GM21825 (cell line): ENCODE results near the gene MYEF2.
A peak's percentile ranks its signal among the peaks of the same experiment; 100 is the strongest.

Source experiments
- ATAC-seq: cut with Tn5 transposase; IDR thresholded peaks from one replicate; pipeline ENCODE4 v1.9.1; 2021; ENCODE audit warnings: mild to moderate bottlenecking, moderate library complexity; ENCODE audit not compliant: unreplicated experiment

MYEF2 gene, protein sequence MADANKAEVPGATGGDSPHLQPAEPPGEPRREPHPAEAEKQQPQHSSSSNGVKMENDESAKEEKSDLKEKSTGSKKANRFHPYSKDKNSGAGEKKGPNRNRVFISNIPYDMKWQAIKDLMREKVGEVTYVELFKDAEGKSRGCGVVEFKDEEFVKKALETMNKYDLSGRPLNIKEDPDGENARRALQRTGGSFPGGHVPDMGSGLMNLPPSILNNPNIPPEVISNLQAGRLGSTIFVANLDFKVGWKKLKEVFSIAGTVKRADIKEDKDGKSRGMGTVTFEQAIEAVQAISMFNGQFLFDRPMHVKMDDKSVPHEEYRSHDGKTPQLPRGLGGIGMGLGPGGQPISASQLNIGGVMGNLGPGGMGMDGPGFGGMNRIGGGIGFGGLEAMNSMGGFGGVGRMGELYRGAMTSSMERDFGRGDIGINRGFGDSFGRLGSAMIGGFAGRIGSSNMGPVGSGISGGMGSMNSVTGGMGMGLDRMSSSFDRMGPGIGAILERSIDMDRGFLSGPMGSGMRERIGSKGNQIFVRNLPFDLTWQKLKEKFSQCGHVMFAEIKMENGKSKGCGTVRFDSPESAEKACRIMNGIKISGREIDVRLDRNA

DNA sequence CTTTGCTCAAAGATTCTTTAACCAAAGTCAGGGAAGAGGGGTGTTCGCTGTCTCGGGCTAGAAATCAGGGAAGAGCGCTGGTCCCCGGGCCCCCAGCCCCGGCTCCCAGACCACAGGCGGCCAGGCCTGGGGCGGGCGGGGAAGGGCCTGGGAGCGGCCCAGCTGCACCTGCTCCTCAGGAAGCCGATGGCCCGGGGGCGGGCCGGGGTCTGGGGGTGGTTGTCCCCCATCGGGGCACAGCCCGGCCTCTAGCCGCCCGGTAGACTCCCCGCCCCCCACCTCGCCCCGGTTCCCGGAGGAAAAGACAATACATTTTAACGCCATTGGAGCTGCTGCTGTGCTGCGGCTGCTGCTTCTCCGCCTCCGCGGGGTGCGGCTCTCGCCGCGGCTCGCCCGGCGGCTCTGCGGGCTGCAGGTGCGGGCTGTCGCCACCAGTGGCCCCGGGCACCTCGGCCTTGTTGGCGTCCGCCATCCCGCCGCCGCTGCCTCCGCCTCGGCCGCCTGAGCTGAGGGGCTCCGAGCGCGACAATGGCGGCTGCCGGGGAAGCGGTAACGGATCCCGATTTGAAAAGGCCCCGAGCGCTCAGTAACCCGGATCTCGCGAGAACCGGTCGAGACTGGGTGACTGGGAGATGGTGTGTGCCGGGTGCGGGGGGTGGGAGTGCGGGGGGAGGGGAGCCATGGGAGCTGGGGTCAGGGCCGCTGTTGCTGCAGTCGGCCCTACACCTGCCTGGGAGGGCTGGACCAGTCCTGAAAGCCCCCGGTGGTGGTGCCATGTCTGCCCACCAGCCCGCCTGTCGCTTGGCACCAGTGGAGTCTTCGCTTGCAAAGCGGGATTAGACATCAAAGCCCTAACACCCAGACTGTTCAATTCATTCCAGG, at the start of gene MYEF2:
Gene MYEF2 (minus strand): TSS at position 530 of the 882 bp plus-strand sequence. CDS start 58 bp downstream, at position 472.
- ATAC-seq, result peak; percentile 76

DNA sequence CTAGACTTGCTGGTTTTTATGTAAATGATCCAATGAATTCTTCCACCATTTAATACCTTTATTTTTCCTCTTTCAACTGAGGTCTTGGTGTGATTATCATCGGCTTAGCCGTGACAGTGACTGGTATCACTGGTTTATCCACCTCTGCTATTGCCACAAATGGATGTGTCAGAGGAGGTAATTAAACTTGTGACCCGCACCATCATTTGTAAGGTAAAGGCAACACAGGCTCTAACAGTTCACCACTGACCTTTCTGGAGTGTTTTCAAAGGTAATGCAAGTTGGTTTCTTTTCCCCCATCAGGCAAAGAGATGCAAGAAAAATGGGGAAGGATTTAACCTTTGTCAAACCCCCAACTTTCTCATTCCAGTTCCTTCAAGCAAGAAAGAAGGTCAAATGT, 47.7 kb upstream of the MYEF2 start:
- no peak for ATAC-seq

DNA sequence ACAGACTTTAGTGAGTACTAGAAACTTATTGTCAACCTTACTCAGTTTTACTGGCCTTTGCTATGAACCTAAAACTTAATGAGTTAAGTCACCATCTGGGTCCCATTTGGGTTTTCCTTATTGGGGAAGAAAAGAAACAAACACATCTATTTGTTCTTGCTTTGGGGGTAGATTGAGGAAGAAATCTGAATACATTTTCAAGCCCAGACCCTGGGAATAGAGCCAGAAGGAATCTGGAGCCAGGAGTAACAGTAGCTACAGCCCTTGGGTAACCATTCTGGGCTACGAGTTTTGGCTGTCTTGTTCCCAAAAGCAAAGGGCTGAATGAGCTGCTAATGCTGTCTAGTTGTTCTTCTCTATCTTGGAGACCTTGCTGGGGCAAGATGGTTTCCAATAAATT, 44.5 kb upstream of the MYEF2 start:
- ATAC-seq, result no peak

DNA sequence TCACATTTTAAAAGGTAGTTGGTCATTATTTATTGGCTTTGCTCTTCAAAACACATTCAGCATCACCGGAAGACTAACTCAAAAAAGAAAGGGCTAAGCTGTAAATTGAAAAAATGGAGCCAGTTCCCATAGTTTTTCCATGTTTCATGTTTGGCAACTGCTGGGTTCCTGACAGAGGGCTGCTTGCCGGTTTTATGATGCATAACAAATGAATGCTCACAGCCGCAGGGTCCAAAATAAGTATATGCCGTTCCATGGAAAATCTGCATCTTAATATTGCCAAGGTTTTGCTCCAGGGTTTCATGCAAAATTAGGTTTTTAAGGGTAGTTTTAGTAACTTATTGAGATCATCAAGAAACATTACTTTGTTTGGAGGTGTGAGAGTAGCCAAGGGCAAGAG, 43.8 kb upstream of the MYEF2 start:
- no peak for ATAC-seq

DNA sequence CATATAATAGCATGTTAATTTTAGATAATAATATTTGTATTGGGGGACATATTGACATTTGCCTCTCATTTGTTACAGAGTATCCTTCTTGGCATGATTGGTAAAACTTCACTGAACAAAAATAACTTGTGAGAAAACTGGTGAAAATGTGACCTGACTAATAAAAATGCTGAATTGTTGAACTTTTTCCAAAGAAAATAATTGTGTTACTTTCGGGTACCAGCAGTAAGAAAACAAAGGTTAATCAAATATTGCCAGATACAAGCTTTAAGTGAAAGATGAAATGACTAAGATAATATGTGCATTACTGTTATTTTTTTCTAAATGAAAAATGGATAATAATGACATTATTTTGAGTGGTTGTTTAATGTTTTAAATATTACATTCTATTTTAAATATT, 43.2 kb upstream of the MYEF2 start:
- ATAC-seq, result no peak

DNA sequence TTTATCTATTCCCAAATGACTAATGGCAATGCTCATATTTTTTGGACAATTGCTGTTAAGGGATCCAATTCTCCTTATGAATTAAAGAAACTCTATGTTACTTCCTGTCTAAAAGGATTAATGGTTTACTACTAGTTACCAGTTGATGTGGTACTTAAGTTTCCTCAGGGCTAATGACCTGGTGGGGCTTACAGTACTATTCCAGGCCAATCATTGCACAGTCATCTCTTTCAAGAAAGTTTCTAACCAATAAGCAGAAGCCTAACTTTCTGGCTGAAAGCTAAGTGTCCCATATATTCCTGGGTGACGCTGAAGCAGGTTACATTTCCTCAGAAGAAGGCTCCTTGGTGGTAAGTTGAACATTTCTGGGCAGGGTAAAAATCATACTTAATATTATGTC, 27.9 kb upstream of the MYEF2 start, which contains the start of gene SLC12A1:
Gene SLC12A1 (plus strand): TSS at position 322 of the 400 bp plus-strand sequence. CDS start 1,418 bp downstream, outside the sequence.
- ATAC-seq, result no peak

DNA sequence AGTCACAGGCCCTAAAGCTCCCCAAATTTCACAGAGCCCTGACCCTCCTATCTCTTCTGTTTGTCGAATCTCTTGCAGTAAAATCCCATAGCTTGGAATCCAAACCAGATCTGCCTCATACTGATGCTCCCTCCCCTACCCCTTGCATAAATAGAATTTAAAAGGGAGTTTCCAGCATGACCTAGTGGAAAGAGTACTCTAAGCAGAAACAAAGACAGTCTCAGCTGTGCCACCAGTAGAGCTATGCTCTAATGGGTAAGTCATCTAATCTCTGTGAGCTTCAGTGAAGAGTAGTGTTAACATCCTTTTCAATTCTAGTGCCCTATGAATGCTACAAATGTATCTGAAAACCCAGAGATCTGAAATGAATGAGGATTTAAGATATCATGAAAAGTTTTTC, 24.0 kb upstream of the MYEF2 start:
- ATAC-seq, result no peak

DNA sequence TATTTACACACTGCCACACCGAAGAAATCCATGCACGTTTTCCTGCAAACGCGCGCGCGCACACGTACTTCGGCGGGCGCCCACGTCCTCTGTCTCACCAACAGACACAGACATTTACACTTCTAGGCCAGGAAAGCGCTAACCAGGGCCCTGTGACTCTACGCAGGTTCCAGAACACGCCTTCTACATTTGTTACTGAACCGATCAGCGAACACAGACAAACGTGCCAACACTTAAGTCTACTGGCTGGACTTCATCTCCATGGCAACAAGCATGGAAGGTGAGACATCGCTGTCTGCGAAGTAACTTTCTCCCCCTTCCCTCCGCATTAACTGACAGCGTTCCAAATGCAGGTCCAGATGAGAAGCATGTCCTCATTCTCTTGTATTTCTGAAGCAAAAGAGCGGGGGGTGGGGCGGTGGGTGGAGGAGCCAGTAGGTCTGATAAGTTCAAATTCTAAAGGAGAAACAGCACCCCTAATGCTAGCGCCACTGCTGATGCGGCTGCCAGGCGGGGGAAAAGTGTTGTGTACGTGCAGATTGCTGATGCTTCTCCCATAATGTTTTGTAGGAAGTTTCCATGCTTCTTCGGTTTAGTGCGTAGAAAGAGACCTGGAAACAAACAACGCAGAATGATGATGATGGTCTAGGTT, 13.6 kb upstream of the MYEF2 start, which contains the start of gene CTXN2:
Gene CTXN2 (plus strand): TSS at position 92 of the 652 bp plus-strand sequence. CDS start 9,636 bp downstream, outside the sequence.
- no peak for ATAC-seq

DNA sequence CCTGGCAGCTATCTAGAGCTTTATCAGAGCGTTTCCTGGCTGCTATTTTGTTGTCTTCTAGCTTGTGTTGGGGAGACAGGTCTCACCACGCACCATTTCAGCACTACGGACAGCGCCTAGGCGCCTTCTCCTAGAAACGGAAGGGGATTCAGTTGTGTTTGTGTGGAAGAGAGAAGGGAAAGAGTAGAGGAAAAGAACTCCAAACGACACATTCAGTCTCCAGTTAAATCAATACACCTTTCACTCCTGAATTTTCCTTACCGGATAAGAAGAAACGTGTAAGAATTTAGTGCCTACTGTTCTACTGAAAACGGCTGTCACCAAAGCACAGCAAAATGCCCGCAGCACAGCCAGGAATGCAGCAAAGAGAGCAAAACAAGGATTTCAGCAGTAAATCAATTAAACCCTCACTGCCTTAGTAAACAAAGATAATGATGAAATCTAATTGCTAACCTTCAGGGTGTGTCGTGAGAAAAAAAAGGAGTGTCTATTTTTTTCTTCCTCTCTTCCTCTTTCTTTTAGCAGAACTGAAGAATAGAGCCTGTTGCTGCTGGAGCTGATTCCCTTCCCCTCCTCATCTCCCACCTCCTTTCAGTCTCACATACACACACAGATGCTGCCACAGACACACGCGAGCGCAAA, 13.0 kb upstream of the MYEF2 start:
- no peak for ATAC-seq

DNA sequence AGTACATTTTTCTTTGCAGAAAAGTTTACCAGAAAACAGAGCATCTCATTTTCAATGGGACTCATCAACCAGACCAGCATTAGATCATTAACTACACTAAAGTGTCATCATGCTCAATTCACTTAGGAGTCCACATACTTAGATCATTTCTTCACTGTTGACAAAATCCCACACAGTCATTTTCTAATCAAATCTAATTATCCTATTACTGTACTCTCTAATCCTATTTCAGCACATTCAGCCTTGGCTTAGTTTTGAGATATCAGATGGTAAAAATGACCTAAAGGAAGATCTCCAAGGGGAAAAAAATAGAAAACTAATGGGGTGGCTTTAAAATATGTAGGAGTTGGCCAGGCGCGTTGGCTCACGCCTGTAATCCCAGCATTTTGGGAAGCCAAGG, 8.2 kb upstream of the MYEF2 start:
- ATAC-seq, result no peak

DNA sequence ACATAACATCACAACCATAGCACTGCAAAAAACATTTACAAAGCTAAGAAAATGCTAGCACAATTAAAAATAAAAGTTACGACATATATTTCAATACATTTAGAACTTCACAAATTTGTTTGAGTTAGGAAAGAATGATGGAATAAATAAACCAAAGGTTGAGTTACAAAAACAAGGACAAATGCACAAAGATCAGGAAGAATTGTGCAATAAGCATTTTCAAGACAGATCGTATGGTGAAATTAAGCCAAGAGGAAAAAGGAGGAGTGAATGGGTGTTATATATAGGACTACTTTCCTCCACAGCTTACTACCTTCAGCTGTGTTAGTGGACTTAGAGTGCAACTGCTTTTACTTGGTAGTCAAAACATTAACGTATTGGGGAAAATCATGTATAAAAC, 7.4 kb upstream of the MYEF2 start:
- no peak for ATAC-seq

DNA sequence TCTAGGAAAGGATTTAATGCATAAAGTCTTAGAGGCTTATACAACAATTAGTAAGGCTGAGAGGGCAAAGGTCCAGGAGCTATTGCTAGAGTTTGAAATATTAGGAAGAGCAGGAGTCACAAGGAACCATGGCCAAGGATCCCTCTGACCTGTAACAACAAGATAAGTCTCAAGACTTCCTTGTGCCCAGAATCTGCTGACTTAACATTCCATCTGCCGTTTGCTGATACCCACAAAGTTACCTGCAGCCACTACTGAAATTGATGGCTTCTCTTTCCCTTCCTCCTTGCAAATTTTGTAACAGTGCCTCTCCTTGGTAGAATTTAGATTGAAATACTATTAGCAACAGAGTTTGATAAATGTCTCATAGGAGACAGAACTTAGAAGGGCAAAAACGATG, 4.7 kb upstream of the MYEF2 start:
- ATAC-seq, result no peak

DNA sequence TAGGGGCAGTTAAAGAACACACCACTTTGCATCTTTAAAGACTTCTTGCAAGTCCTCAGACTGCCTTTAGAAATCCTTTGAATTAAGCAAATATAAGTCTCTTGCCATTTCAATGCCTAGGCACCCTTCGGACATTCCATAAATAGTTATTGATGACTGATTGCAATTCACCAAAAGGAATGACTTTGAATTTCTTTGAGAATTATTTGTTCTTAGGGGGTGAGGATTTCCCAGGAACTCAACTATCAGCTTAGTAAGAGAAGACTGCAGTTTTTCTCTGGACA, 495 bp upstream of the MYEF2 start:
- no peak for ATAC-seq

DNA sequence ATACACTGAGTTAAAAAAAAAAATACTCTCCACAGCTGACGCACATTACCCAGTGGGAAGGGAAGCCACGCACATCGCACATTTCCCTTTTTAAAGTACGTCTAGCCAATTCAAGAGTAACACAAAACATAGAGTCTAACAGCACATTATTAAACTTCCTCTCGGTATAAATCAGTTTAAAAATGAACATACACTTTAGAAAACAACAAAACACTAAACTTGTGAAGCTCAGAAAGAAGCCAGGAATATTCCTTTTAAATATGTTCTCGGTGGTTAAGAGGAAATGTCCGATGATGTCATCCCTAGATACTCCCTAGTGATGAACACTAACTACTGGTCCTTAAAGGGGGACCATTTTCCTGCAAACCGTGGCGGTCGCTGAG, 721 bp downstream of the MYEF2 start:
- ATAC-seq, result peak; percentile 53

DNA sequence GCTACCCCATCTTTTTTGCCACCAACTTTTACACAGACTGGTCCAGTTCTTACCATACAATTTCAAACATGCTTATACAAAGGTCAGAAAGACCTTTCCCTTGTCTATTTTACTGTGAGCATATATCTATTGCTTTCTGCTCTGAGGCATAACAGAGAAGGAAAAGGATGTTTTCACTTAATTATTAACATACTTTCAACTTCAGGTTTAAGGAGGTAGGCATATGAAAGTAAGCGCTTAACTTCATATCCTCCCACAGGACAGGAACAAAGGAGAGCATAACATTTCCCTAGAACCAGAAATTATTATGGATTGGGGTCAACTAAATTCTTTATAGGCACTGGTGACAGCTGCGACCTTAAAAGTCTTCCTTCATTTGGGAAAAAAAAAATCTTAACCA, 1.1 kb downstream of the MYEF2 start:
- ATAC-seq, result peak; percentile 33

DNA sequence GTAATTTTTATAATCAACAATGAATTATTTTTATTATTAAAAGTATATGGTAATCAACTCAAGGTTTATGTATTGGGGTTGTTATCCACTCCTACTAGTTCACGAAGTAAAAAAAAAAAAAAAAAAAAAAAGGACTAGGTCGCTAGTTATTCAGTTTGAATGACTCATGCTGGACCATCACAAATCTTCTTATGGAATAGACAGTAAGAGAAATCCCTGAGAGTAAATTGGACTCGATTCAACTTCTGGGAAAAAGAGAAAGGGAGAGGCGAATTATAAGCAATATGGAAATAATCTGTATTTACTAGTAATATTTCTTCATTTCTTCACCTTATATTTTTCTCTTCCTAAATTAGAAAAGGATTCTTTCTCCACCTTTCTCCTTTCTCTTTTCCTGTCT, 2.0 kb downstream of the MYEF2 start:
- no peak for ATAC-seq

DNA sequence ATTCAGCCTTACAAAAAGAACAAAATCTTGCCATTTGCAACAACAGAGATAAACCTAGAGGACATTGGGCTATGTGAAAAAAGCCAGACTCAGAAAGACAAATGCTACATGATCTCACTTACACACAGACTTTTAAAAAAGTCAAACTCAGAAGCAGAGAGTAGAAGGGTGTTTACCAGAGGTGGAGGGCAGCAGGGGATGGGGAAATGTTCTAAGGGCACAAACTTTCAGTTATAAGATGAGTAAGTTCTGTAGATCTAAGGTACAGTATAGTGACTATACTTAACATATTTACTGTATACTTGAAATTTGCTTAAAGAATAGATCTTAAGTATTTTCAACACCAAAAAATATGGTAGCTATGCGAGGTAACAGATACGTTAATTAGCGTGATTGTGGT, 3.0 kb downstream of the MYEF2 start:
- no peak for ATAC-seq

DNA sequence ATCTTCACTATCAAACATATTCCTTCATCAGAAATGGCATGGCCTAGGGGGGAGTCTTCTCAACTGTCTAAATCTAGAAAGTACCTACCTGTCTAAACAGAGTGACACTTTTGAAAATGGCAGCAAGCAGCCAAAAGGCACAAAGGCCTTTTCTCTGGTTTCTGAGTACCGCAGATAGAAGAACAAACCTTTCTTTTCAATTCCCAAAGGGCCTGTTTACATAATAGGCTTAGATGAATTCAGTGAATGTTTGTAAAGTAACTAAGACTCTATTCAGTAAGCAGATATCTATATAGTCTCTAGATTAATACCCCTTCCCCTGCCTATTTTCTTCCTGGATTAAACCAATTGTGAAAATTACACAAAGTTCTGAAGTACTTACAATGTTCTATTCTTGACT, 7.1 kb downstream of the MYEF2 start:
- no peak for ATAC-seq

DNA sequence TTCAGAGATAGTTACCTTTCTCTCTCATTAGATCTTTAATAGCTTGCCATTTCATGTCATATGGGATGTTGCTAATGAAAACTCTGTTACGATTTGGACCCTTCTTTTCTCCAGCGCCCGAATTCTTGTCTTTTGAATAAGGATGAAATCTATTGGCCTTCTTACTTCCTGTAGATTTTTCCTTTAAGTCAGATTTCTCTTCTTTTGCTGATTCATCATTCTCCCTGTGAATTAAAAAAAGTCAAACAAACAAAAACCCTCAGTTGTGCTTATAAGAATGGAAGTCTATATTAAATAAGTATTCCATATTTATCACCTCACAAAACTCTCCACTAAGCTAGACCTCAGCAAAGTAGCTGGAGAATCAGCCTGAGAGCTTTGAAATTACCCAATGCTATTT, 9.5 kb downstream of the MYEF2 start:
- no peak for ATAC-seq

DNA sequence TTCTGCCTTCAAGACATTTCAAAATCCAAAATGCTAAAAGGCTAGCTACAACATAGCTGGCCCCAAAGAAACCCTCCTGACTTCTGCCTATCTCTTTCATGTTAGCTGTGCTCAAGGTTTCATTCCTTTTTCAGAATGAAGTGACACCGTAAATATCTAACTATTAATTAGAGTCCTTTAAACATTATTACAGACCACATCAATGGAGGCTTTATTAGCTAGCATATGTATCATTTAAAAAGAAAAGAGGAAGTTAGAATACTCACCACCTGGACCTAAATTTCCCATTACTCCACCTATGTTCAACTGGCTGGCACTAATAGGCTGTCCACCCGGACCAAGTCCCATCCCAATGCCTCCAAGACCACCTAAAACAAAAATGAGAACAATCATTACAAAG, 24.6 kb downstream of the MYEF2 start:
- no peak for ATAC-seq

DNA sequence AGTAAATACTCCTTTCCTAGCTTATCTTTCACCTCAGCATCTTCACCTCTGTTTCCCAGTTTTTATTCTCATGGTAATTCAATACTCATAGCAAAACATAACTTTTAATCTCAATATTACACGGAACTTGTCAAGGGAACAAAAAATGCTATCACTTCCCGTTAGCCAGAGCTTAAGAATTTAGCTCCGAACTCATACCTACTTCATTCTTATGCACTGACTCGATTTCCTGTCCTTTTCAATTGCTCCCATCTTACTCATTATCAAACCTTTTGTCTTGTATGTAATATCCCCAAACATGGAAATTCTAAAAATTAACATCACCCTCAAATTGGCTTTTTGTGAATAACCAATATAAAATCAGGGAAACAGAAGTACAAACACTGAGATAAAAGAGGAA, 28.2 kb downstream of the MYEF2 start:
- ATAC-seq, result no peak
